Smooth muscle cell (in vitro differentiated cells): ENCODE results near the gene C17orf100. TPM values are rescaled to one million over a fixed set of nuclear protein-coding genes. Genes with fewer than 3 reads are reported as not detected.
A peak's percentile ranks its signal among the peaks of the same experiment; 100 is the strongest.

ENCODE experiments used
- DNase-seq: peaks from one replicate; lab custom pipeline; 2025; ENCODE audit not compliant: unreplicated experiment; lab: John Stamatoyannopoulos, UW
- H2AFZ ChIP-seq: fragments of 200-600 bp; sonication (generic); 2 replicates; pipeline ENCODE4 v1.6.0; 2016; ENCODE audit warnings: antibody characterized with exemption, low read depth, mild to moderate bottlenecking
- H3F3A ChIP-seq: fragments of 200-600 bp; sonication (generic); 2 replicates; pipeline ENCODE4 v1.6.0; 2017; ENCODE audit warnings: antibody characterized with exemption, low read depth
- H3K27ac ChIP-seq: fragments of 200-600 bp; sonication (generic); 2 replicates; pipeline ENCODE4 v1.5.1; 2016; ENCODE audit warnings: low read depth, mild to moderate bottlenecking
- H3K27me3 ChIP-seq: fragments of 200-600 bp; sonication (generic); 2 replicates; pipeline ENCODE4 v1.6.1; 2016; ENCODE audit warnings: low read depth, mild to moderate bottlenecking
- H3K36me3 ChIP-seq: fragments of 200-600 bp; sonication (generic); 2 replicates; pipeline ENCODE4 v1.5.1; 2016; ENCODE audit warnings: low read depth
- H3K4me1 ChIP-seq: fragments of 200-600 bp; sonication (generic); 2 replicates; pipeline ENCODE4 v1.5.1; 2016; ENCODE audit warnings: low read depth
- H3K4me2 ChIP-seq: fragments of 200-600 bp; sonication (generic); 2 replicates; pipeline ENCODE4 v1.6.0; 2016; ENCODE audit warnings: mild to moderate bottlenecking
- H3K4me3 ChIP-seq: fragments of 200-600 bp; sonication (generic); 2 replicates; pipeline ENCODE4 v1.5.1; 2016; ENCODE audit warnings: mild to moderate bottlenecking
- H3K79me2 ChIP-seq: fragments of 200-600 bp; sonication (generic); 2 replicates; pipeline ENCODE4 v1.6.0; 2016; ENCODE audit warnings: low read depth, mild to moderate bottlenecking
- H3K9ac ChIP-seq: fragments of 200-600 bp; sonication (generic); 2 replicates; pipeline ENCODE4 v1.6.0; 2016; ENCODE audit warnings: low read depth
- H3K9me3 ChIP-seq: fragments of 200-600 bp; sonication (generic); replicated peaks from 2 replicates; pipeline ENCODE4 v1.5.1; 2016; ENCODE audit warnings: low read depth
- H4K20me1 ChIP-seq: fragments of 200-600 bp; sonication (generic); 2 replicates; pipeline ENCODE4 v1.6.0; 2016; ENCODE audit warnings: low read depth
- WGBS: methylation state at CpG from one replicate; pipeline ENCODE4 v1.1.7; 2016; ENCODE audit warnings: low lambda C conversion rate; 5-methylcytosine and 5-hydroxymethylcytosine counted together
- polyA plus RNA-seq: library from polyadenylated mRNA; unstranded; fragments of >200 nt; fragmentation: Nextera tagmentation; extraction: Ambion mirVana; gene quantifications from 2 replicates; pipeline ENCODE4 v1.2.1, GENCODE V29; 2016
- total RNA-seq: library from RNA; depleted of rRNA; stranded (reverse); fragments of >200 nt; gene quantifications from 2 replicates; pipeline ENCODE4 v1.2.3, GENCODE V29; 2014
- TF ChIP-seq, protein P1 (sequence below): fragments of 200-600 bp; sonication (generic); IDR thresholded peaks from 2 replicates; pipeline ENCODE4 v1.5.1; 2017; ENCODE audit warnings: borderline replicate concordance, mild to moderate bottlenecking, antibody characterized with exemption; ENCODE audit not compliant: insufficient read depth, poor library complexity, severe bottlenecking

C17orf100 gene
- total and polyA plus RNA-seq, 2 experiments from 2014 or later = 5.5 to 5.8 TPM

DNA sequence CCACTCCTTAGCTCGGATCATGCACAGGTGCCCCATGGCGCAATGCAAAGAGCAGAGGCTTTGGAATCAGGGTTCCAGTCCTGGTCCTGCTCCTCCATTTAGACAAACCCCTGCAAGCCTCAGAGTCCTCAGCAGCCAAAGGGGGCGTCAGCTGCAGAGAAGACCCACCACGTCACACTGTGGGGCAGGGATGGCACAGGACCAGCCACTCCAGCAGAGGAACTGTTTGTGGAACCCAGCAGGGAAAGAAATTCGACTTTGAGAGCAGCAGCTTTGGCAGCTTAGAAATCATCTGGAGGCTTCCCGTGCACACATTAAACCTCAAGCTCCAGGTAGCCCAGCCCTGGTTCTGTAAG is 25.2 kb downstream of the C17orf100 start:
- H3K4me2 ChIP-seq = peak overlapping the region; percentile 59
- no peak for DNase-seq
- no peak overlapping the region for H3K4me3 ChIP-seq
- no peaks in the 10 kb centered on the region for H4K20me1 ChIP-seq
- H3K36me3 ChIP-seq = no peaks in the 10 kb centered on the region
- H3K4me1 ChIP-seq = no peaks in the 10 kb centered on the region
- no peak overlapping the region for H2AFZ ChIP-seq
- no peaks in the 10 kb centered on the region for H3K9me3 ChIP-seq
- no peaks in the 10 kb centered on the region for H3F3A ChIP-seq
- H3K79me2 ChIP-seq = no peaks in the 10 kb centered on the region
- WGBS = 81% methylated on average over 6 of the region's 6 CpGs
- no peak overlapping the region for H3K9ac ChIP-seq
- H3K27ac ChIP-seq = no peak overlapping the region
- peaks cover 16% of the 10 kb centered on the region for H3K27me3 ChIP-seq
- TF ChIP-seq, protein P1, sequence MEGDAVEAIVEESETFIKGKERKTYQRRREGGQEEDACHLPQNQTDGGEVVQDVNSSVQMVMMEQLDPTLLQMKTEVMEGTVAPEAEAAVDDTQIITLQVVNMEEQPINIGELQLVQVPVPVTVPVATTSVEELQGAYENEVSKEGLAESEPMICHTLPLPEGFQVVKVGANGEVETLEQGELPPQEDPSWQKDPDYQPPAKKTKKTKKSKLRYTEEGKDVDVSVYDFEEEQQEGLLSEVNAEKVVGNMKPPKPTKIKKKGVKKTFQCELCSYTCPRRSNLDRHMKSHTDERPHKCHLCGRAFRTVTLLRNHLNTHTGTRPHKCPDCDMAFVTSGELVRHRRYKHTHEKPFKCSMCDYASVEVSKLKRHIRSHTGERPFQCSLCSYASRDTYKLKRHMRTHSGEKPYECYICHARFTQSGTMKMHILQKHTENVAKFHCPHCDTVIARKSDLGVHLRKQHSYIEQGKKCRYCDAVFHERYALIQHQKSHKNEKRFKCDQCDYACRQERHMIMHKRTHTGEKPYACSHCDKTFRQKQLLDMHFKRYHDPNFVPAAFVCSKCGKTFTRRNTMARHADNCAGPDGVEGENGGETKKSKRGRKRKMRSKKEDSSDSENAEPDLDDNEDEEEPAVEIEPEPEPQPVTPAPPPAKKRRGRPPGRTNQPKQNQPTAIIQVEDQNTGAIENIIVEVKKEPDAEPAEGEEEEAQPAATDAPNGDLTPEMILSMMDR = no peak

DNA sequence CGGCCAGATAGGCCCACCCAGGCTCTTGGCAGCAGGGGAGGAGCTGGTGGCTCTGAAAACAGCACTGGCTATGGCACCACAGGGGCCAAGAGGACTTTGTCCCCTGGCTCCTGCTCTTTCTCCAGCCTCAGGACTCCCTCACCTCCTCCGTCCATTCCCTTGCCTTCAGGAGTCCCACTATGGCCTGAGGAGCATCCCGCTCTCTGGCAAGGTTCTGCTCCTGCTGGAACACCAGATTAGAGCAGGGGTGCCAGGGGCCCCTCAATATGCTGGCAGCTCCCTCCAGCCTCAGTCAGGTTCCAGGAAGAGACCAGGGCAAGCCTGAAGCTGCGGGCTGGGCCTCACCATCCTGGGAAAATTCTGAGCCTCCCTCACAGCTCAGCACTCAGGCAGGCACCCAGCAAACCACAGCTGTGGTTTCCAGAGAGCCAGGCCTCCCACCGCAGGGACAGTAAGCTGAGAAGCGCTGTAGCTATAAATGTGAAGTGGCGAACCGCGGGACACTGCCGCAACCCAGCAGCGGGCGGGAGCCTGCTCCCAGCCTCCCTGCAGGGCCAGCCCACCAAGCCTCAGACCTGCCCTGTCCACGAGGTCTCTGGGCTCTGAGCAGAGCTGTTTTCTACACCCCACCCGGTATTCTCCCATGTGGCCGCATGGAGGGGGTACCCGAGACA is 25.7 kb downstream of the C17orf100 start:
- Histone ChIP-seq H3K4me3 (no peak overlapping the region), H2AFZ (no peak overlapping the region), H3K9me3 (no peaks in the 10 kb centered on the region), H3K4me1 (no peaks in the 10 kb centered on the region), H3K9ac (no peak overlapping the region), H3F3A (no peaks in the 10 kb centered on the region), H3K27ac (no peak overlapping the region), H3K36me3 (no peaks in the 10 kb centered on the region), H3K27me3 (peaks cover 16% of the 10 kb centered on the region), H4K20me1 (no peaks in the 10 kb centered on the region), H3K79me2 (no peaks in the 10 kb centered on the region), H3K4me2 (peak overlapping the region; percentile 59)
- no peak for DNase-seq
- WGBS = 61% methylated on average over 16 of the region's 16 CpGs
- TF ChIP-seq, protein P1 = no peak

DNA sequence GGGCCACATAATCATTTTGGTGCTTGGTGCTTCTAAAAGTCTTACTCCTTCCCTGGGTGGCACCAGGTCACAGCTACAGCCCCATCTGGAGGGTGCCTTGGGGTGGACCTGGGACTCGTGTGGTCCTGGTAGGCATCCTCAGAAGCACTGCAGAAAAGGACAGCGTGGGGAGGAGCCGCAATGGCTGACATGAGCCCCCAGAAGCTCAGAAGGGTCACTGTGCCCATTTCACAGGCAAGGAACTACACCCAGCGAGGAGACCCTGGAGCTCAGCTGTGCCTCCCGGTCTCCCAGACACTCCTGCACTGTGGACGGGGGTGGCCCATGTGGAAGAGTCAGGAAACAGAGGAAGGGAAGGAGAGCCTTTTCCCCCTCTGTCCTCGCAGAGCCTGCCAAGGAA is 26.4 kb downstream of the C17orf100 start:
- no peaks in the 10 kb centered on the region for H3K79me2 ChIP-seq
- peaks cover 16% of the 10 kb centered on the region for H3K27me3 ChIP-seq
- H3K4me2 ChIP-seq = no peak overlapping the region
- H3F3A ChIP-seq = no peaks in the 10 kb centered on the region
- 94% methylated on average over 6 of the region's 7 CpGs for WGBS
- H3K4me1 ChIP-seq = no peaks in the 10 kb centered on the region
- H3K9ac ChIP-seq = no peak overlapping the region
- TF ChIP-seq, protein P1 = no peak
- no peaks in the 10 kb centered on the region for H3K9me3 ChIP-seq
- no peak overlapping the region for H2AFZ ChIP-seq
- H3K4me3 ChIP-seq = no peak overlapping the region
- no peaks in the 10 kb centered on the region for H4K20me1 ChIP-seq
- H3K36me3 ChIP-seq = no peaks in the 10 kb centered on the region
- DNase-seq = no peak
- no peak overlapping the region for H3K27ac ChIP-seq

DNA sequence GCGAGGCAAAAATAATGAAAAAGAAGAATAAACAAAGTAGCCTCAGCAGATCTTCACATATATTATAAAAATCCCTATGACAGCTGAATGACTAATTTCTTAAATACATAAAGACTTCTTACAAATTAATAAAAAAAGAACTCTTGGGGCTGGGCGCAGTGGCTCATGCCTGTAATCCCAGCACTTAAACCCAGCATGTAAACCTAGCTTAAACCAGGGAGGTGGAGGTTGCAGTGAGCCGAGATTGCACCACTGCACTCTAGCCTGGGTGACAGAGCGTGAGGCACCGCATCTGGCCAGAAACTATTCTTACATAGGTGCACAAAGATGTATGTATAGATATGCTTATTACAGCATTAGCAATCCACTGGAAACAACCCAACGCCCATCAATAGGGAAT is 27.7 kb downstream of the C17orf100 start:
- no peaks in the 10 kb centered on the region for H3F3A ChIP-seq
- DNase-seq = no peak
- H3K4me1 ChIP-seq = no peaks in the 10 kb centered on the region
- no peak overlapping the region for H3K9ac ChIP-seq
- H2AFZ ChIP-seq = no peak overlapping the region
- no peak overlapping the region for H3K4me2 ChIP-seq
- no peak overlapping the region for H3K4me3 ChIP-seq
- no peaks in the 10 kb centered on the region for H4K20me1 ChIP-seq
- WGBS = 82% methylated on average over 6 of the region's 6 CpGs
- no peak overlapping the region for H3K27ac ChIP-seq
- no peaks in the 10 kb centered on the region for H3K9me3 ChIP-seq
- H3K79me2 ChIP-seq = no peaks in the 10 kb centered on the region
- H3K27me3 ChIP-seq = peaks cover 16% of the 10 kb centered on the region
- TF ChIP-seq, protein P1 = no peak
- no peaks in the 10 kb centered on the region for H3K36me3 ChIP-seq
